AG09309 (cell line): Measurements from ENCODE around the gene ETV6.
A peak's percentile ranks its signal among the peaks of the same experiment; 100 is the strongest.

Experiments used
- DNase-seq: peaks from one replicate; pipeline ENCODE4 v3.0.0-alpha.2; 2010; ENCODE audit warnings: low read depth
- H3K4me3 ChIP-seq: 2 replicates; pipeline ENCODE4 v1.5.1; 2011; ENCODE audit warnings: mild to moderate bottlenecking, low read depth, low read length, moderate library complexity; ENCODE audit not compliant: control insufficient read depth
- TF ChIP-seq, protein P1 (sequence below): IDR thresholded peaks from 2 replicates; pipeline ENCODE4 v1.5.1; 2011; ENCODE audit warnings: mild to moderate bottlenecking, low read depth, low read length, inconsistent platforms; ENCODE audit not compliant: insufficient read depth, control insufficient read depth; ENCODE audit errors: missing control alignments

The ETV6 gene

DNA sequence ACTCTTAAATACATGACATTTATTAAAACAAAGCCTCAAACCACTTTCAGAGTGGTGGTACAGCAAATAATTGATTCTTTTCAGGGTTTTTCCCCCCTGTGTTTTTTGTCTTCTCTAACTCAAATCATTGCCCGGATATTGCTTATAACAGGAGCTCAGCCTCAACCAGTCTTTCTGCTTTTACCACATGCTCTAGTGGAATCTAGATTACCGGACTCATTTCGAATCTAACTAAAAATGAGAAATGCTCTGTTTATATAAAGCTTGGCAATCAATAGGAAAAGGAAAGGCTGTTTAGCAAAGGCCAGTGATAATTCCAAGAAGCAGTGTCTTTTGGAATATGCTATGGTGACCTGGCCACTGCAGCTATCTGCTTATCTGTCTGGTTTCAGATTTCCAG is 161.5 kb downstream of the ETV6 start:
- no peak for DNase-seq
- TF ChIP-seq, protein P1, sequence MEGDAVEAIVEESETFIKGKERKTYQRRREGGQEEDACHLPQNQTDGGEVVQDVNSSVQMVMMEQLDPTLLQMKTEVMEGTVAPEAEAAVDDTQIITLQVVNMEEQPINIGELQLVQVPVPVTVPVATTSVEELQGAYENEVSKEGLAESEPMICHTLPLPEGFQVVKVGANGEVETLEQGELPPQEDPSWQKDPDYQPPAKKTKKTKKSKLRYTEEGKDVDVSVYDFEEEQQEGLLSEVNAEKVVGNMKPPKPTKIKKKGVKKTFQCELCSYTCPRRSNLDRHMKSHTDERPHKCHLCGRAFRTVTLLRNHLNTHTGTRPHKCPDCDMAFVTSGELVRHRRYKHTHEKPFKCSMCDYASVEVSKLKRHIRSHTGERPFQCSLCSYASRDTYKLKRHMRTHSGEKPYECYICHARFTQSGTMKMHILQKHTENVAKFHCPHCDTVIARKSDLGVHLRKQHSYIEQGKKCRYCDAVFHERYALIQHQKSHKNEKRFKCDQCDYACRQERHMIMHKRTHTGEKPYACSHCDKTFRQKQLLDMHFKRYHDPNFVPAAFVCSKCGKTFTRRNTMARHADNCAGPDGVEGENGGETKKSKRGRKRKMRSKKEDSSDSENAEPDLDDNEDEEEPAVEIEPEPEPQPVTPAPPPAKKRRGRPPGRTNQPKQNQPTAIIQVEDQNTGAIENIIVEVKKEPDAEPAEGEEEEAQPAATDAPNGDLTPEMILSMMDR: no peak
- H3K4me3 ChIP-seq: no peak overlapping the region

DNA sequence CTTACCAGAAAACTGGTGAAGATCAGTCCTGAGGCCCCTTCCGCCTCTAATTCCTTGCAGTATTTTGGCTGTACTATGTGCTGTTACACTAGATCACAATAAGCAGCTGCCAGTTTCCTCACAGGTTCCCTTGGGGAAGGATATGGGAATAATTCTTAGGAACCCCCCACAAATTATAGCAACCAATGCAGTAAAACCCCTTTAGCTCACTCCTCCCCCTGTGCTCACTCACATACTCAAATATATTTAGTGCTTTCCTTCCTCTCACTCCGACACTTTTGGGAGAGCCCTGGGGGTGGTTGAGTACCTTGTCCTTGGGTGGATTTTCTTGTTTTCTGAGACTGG is 162.7 kb downstream of the ETV6 start:
- DNase-seq: no peak
- no peak overlapping the region for H3K4me3 ChIP-seq
- TF ChIP-seq, protein P1: no peak

DNA sequence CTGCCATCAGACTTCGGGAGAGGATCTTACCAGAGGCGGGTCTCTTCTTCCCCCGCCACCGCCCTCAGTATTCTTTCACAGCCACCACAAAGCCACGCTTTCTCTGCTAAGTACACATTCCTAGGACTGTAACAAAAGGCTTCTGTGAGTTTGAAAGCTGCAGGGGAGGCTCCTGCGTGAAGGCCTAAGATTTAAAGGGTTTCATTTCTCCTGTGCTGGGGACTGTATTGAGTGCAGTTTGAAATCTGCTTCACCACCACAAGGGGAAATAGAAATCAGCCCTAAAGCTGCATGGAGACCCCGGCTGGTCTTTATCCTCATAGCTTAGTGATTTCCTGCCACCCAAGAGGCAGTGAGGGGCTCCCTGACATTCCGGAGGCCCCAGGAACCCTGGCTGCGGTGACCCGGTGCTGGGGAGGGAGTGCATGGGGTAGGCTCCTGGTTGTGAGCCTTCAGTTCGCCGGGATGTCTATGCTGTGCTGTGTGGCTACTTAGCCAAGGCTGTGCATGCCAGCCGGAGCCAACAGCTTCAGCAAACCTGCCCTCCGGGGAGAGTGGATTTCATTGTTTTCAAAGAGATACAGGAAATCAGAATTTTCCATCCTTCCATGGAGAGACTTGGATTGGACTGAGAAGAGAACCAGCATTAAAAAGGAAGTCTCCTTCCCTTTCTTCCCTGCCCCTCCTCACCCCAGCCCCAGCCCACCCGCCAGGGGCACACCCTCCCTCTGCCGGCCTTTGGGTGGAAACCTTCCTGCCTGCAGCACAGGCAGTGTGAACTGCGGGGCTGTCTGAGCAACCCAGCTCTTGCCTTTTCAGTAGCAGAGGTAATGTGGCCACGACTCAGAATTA is 163.3 kb downstream of the ETV6 start:
- TF ChIP-seq, protein P1: peak; percentile 9
- no peak for DNase-seq
- H3K4me3 ChIP-seq: peak overlapping the region; percentile 21

DNA sequence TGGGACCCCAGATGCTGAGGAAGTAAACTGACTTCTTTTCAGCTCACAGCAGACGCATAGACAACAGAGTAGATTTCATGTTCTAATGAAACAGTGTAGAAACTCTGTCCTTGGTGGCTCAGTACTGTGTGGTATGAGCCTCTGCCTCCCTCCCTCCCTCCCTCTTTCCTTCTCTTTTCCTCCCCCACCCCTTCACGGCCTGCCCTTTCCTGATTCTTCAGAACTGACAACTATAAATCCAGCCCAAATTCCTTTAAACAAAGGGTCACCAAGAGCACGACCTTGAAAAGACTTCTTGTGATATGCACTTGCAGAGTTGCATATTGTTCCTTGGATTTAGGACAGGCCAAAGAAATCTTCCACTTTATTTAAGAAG is 164.0 kb downstream of the ETV6 start:
- TF ChIP-seq, protein P1: no peak
- no peak for DNase-seq
- H3K4me3 ChIP-seq: no peak overlapping the region

DNA sequence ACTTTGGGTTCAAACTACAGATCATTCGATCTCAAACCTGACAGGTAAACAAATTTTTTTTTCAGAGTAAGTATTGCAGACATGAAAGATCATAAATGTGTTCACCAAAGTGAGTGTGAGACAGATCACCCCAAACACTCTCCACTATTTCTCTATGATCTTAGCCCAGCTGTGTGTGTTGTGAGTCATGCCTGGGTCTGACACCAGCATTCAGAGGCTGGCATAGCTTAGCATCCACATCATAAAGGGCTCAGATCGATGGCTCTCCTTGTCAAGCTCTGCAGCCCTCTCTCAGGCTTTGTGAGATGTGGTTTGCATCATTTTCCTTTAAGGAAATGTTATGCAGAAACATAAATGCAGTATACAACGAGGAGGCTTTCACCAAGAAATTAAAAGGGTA is 164.9 kb downstream of the ETV6 start:
- TF ChIP-seq, protein P1: no peak
- H3K4me3 ChIP-seq: no peak overlapping the region
- DNase-seq: no peak

DNA sequence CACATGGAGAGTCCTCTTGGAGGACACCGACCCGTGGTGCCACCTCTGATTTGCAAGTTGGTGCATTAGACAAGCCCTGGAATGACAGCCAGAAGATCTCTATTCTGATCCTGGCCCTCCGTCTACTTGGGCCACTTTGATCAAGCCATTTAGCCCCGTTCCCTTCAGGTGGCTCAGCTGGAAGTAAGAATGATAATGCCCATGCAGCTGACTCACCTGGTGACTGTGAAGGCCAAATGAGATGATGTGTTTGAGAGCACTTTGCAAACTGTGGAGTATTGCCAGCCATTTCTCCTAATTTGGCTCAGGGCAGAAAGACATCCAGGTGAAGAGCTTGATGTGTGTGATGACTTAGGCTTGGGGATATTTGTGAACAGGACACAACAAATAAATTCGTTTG is 165.9 kb downstream of the ETV6 start:
- TF ChIP-seq, protein P1: no peak
- no peak for DNase-seq
- no peak overlapping the region for H3K4me3 ChIP-seq
